ENCODE results near the gene FGF22. TPM values are rescaled to one million over a fixed set of nuclear protein-coding genes. Genes with fewer than 3 reads are reported as not detected.

Gene FGF22
- total and polyA plus RNA-seq, 4 donors, result 0.10 to 0.85 (median 0.34) TPM

DNA sequence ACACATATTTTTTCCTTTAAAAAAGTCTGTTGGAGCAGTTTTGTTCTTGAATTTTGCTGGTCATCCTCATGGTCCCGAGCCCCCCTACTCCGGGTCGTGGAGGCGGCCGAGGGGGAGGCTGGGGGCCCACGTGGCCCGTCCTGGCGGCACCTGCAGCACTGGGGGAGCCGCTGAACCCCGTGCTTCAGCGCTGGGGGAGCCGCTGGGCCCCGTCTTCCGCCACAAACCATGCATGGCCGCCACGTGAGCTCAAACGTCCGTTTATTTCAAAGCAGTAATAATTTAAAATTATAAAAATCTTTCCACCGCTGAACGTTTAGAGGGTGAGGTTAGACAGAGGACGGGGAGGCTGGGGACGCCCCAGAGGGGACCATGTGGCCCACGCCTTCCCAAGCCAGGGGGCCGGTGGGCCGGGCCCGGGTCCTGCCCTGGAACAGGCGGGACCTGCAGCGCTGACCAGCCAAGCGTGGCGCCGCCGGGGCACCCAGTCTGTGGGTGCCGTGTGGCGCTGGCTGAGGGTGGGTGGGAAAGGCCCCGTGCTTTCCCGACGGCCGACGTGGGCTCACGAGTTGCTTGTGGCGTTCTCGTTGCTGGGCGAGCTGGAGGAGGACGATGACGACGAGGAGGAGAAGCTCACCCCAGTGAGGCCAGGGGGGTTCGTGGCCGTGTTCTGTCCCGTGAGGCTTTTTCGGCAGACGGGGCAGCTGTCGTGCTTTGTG is 8.0 kb downstream of the FGF22 start:
- ATAC-seq (ENCODE audit: insufficient read depth, low FRiP score) (no peak), DNase-seq (no peak)
- no peaks in the 10 kb centered on the region for H3K9me3 ChIP-seq (ENCODE audit: control insufficient read depth in 4 of 4, insufficient read depth in 3 of 4, low read length in 3 of 4)
- peaks cover 0 to 70% (median 10%) of the 10 kb centered on the region in 4 donors for H3K36me3 ChIP-seq (ENCODE audit: control insufficient read depth in 4 of 4, insufficient read depth in 4 of 4, low read length in 4 of 4)
- no peaks in the 10 kb centered on the region for H3K27me3 ChIP-seq (ENCODE audit: control insufficient read depth in 3 of 3, insufficient read depth in 3 of 3, low read length in 2 of 3)
- H3K27ac ChIP-seq (ENCODE audit: low read depth in 1 of 2, low read length in 1 of 2), result no peak overlapping the region
- H3K4me1 ChIP-seq (ENCODE audit: control insufficient read depth in 5 of 5, insufficient read depth in 5 of 5, low read length in 5 of 5), result no peaks in the 10 kb centered on the region
- WGBS, 2 donors, result 95% methylated on average over 52 of the region's 52 CpGs
- H3K4me3 ChIP-seq, result no peak overlapping the region
- H3K9ac ChIP-seq (ENCODE audit: insufficient read depth in 1 of 2, low read length in 2 of 2), result no peak overlapping the region
- TF ChIP-seq, protein P1, sequence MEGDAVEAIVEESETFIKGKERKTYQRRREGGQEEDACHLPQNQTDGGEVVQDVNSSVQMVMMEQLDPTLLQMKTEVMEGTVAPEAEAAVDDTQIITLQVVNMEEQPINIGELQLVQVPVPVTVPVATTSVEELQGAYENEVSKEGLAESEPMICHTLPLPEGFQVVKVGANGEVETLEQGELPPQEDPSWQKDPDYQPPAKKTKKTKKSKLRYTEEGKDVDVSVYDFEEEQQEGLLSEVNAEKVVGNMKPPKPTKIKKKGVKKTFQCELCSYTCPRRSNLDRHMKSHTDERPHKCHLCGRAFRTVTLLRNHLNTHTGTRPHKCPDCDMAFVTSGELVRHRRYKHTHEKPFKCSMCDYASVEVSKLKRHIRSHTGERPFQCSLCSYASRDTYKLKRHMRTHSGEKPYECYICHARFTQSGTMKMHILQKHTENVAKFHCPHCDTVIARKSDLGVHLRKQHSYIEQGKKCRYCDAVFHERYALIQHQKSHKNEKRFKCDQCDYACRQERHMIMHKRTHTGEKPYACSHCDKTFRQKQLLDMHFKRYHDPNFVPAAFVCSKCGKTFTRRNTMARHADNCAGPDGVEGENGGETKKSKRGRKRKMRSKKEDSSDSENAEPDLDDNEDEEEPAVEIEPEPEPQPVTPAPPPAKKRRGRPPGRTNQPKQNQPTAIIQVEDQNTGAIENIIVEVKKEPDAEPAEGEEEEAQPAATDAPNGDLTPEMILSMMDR (IDR thresholded peaks at IDR 0.05; ENCODE audit: control extremely low read depth, extremely low read depth), result no peak

DNA sequence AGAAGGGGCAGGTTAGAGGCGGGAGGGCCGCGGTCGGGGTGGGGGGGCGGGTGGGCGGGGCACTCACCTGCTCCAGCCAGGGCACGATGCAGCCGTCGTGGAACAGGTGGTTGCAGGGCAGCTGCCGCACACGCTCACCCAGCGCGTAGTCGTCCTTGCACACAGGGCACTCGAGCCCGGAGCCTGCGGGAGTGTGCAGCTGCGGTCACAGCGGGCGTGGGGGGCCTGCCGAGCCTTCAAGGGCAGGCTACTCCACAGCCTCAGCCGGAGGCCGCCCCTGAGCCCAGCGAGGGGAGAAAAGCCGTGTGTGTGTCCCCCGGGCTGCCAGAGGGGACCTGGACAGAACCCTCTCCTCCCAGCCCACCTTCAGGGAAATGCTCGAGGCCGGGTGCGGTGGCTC is 8.6 kb downstream of the FGF22 start:
- TF ChIP-seq, protein P1 (IDR thresholded peaks at IDR 0.05; ENCODE audit: control extremely low read depth, extremely low read depth), result no peak
- Histone ChIP-seq H3K9ac (ENCODE audit: insufficient read depth in 1 of 2, low read length in 2 of 2) (no peak overlapping the region), H3K27me3 (ENCODE audit: control insufficient read depth in 3 of 3, insufficient read depth in 3 of 3, low read length in 2 of 3) (no peaks in the 10 kb centered on the region), H3K4me3 (no peak overlapping the region), H3K9me3 (ENCODE audit: control insufficient read depth in 4 of 4, insufficient read depth in 3 of 4, low read length in 3 of 4) (no peaks in the 10 kb centered on the region), H3K27ac (ENCODE audit: low read depth in 1 of 2, low read length in 1 of 2) (no peak overlapping the region), H3K36me3 (ENCODE audit: control insufficient read depth in 4 of 4, insufficient read depth in 4 of 4, low read length in 4 of 4) (peaks cover 0 to 73% (median 11%) of the 10 kb centered on the region in 4 donors), H3K4me1 (ENCODE audit: control insufficient read depth in 5 of 5, insufficient read depth in 5 of 5, low read length in 5 of 5) (no peaks in the 10 kb centered on the region)
- WGBS, 2 donors, result 95% methylated on average over 26 to 29 of the region's 29 CpGs
- ATAC-seq (ENCODE audit: insufficient read depth, low FRiP score) (peak; percentile 5), DNase-seq (no peak)

- no peaks in the 10 kb centered on the region for H3K4me1 ChIP-seq (ENCODE audit: control insufficient read depth in 5 of 5, insufficient read depth in 5 of 5, low read length in 5 of 5)
- H3K36me3 ChIP-seq (ENCODE audit: control insufficient read depth in 4 of 4, insufficient read depth in 4 of 4, low read length in 4 of 4), result peaks cover 2 to 80% (median 12%) of the 10 kb centered on the region in 4 donors
- ATAC-seq (ENCODE audit: insufficient read depth, low FRiP score) (no peak), DNase-seq (no peak)
- no peak overlapping the region for H3K27ac ChIP-seq (ENCODE audit: low read depth in 1 of 2, low read length in 1 of 2)
- no peak overlapping the region for H3K4me3 ChIP-seq
- H3K9me3 ChIP-seq (ENCODE audit: control insufficient read depth in 4 of 4, insufficient read depth in 3 of 4, low read length in 3 of 4), result no peaks in the 10 kb centered on the region
- TF ChIP-seq, protein P1 (IDR thresholded peaks at IDR 0.05; ENCODE audit: control extremely low read depth, extremely low read depth), result no peak
- H3K9ac ChIP-seq (ENCODE audit: insufficient read depth in 1 of 2, low read length in 2 of 2), result no peak overlapping the region
- no peaks in the 10 kb centered on the region for H3K27me3 ChIP-seq (ENCODE audit: control insufficient read depth in 3 of 3, insufficient read depth in 3 of 3, low read length in 2 of 3)
- 91 to 94% methylated on average over 53 of the region's 53 CpGs for WGBS, 2 donors
These were observed 9.5 kb downstream of the FGF22 start for GRCh38 chr19:648904-649801.

All from lung (tissue), 12 donors.